Activated T-cell treated with anti-CD3 and anti-CD28 coated beads for 24 hours (primary cell): ENCODE data around the gene TNPO3.

Experiments used
- DNase-seq: peaks from one replicate; pipeline ENCODE4 v3.0.0-alpha.2; 2020; ENCODE audit warnings: low read depth

Gene TNPO3

GRCh38 chr7:128939075-128939860 lies 115.6 kb downstream of the TNPO3 start:
- DNase-seq, result no peak

GRCh38 chr7:128938544-128939074 lies 116.3 kb downstream of the TNPO3 start:
- no peak for DNase-seq

GRCh38 chr7:128937647-128938543 lies 117.0 kb downstream of the TNPO3 start, which contains the start of gene IRF5:
Gene IRF5 (plus strand): TSS chr7:128937927. CDS start chr7:128942082, 4,155 bp downstream.
- no peak for DNase-seq

- no peak for DNase-seq
These were observed 117.7 kb downstream of the TNPO3 start for GRCh38 chr7:128937271-128937646.

GRCh38 chr7:128936798-128937197 lies 118.1 kb downstream of the TNPO3 start:
- no peak for DNase-seq

GRCh38 chr7:128935342-128935730 lies 119.6 kb downstream of the TNPO3 start:
- no peak for DNase-seq

GRCh38 chr7:128934361-128935341 lies 120.3 kb downstream of the TNPO3 start:
- DNase-seq, result no peak

- DNase-seq, result peak; percentile 30
These were observed 121.6 kb downstream of the TNPO3 start for GRCh38 chr7:128933180-128933891.

- no peak for DNase-seq
These were observed 122.1 kb downstream of the TNPO3 start for GRCh38 chr7:128932862-128933179.

GRCh38 chr7:128931965-128932861 lies 122.7 kb downstream of the TNPO3 start:
- DNase-seq, result no peak

- no peak for DNase-seq
These were observed 123.6 kb downstream of the TNPO3 start for GRCh38 chr7:128931190-128931798.

- no peak for DNase-seq
These were observed 125.8 kb downstream of the TNPO3 start for GRCh38 chr7:128928882-128929788.

GRCh38 chr7:128928159-128928813 lies 126.6 kb downstream of the TNPO3 start:
- no peak for DNase-seq

GRCh38 chr7:128924707-128925588 lies 130.0 kb downstream of the TNPO3 start:
- DNase-seq, result no peak

GRCh38 chr7:128923411-128923800 lies 131.5 kb downstream of the TNPO3 start:
- DNase-seq, result no peak

- no peak for DNase-seq
These were observed 132.2 kb downstream of the TNPO3 start for GRCh38 chr7:128922496-128923410.
